IPS DF 4.7 (cell line): Measurements from ENCODE around the gene RGMB.
"Not testable (repeated sequence)": the region's sequence is repeated elsewhere in the genome, so short reads cannot be mapped to it uniquely, and the experiment has no call there.

Experiments
- DNase-seq: peaks from one replicate; pipeline ENCODE4 v3.0.0-alpha.2; 2013; ENCODE audit warnings: low spot score; ENCODE audit errors: extremely low read depth

Gene RGMB, protein sequence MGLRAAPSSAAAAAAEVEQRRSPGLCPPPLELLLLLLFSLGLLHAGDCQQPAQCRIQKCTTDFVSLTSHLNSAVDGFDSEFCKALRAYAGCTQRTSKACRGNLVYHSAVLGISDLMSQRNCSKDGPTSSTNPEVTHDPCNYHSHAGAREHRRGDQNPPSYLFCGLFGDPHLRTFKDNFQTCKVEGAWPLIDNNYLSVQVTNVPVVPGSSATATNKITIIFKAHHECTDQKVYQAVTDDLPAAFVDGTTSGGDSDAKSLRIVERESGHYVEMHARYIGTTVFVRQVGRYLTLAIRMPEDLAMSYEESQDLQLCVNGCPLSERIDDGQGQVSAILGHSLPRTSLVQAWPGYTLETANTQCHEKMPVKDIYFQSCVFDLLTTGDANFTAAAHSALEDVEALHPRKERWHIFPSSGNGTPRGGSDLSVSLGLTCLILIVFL

DNA sequence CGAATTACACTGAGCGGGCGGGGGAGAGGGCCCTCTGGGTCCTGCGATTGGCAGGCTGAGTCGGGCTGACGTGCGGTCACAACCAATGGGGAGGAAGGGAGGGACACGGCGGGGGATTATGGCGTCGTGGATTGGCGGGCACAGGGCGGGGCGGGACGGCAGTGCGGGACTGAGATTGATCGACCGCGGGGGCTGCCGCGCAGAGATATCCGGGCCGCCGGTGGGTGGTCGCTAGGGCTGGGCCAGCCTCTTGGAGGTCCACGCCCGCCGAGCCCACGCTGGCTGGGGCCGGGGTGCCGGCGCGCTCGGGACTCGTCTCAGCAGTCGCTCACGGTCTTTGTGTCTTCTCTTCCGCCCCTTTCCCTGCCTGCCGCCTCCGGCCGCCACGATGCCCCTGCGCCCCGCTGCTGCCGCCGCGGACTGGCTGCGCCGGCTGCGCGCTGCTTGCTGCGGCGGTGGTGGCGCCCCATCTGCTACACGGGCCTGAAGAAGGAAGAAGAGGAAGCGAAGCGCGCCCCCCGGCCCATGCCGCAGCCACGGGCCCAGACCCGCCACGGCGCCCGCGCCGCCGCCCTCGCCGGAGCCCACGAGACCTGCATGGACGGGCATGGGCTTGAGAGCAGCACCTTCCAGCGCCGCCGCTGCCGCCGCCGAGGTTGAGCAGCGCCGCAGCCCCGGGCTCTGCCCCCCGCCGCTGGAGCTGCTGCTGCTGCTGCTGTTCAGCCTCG, at the start of gene RGMB:
TSS of gene RGMB (plus strand) at position 200 of the 728 bp plus-strand sequence. CDS start at position 608, 408 bp downstream.
- no peak for DNase-seq

DNA sequence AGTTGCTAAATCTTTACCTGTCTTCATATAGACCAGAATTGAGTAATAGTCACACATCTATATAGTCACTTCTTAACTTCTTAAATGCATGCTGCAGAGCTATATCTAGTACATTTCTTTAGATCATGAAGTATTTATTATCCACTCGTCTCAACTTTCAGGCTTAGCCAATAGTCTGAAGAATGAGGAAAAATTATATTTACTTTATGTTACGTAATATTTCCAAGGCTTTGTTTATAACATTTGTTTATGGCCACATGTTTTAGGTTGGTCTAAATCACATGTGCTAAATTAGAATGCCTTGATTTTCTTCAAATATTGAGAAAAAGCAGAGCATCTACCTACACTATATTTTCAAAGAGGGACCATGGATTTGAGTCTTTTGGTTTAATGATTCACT, 47.2 kb upstream of the RGMB start:
- no peak for DNase-seq

DNA sequence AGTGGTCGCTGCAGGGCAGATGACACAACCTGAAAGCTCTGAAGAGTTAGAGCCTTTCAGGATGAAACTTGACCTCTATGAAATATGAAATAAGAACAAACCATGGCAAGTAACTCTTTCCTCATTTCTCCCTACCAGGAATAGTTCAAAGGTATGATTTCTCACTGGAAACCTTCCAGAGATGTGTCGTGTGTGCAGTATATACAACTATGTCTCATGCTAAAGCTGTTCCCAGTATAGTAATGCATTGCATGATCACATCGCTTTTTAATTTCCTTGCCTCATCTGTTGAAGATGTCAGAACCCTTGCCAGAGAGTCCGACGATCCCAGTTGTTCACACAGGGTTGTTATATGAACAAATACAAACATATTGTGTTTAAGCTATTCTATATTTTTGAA, 45.8 kb upstream of the RGMB start:
- DNase-seq: no peak

DNA sequence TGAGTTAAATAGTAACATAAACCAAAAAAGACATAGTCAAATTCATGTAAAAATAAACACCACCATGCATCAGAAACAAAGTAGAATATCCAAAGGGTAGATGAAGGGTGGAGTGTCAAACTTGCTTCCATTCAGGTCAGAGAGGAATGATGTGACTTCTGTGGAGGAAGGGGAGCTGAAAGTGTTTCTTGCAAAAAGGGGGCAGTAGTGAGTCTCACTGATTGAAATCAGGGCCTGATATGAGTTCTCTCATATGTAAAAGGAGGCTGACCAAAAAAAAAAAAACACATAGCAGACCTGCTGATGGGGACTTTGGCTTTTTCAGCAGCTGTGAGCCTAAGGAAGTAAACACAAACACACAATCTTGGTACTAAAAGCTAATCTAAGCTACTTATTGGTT, 38.8 kb upstream of the RGMB start:
- DNase-seq: no peak

DNA sequence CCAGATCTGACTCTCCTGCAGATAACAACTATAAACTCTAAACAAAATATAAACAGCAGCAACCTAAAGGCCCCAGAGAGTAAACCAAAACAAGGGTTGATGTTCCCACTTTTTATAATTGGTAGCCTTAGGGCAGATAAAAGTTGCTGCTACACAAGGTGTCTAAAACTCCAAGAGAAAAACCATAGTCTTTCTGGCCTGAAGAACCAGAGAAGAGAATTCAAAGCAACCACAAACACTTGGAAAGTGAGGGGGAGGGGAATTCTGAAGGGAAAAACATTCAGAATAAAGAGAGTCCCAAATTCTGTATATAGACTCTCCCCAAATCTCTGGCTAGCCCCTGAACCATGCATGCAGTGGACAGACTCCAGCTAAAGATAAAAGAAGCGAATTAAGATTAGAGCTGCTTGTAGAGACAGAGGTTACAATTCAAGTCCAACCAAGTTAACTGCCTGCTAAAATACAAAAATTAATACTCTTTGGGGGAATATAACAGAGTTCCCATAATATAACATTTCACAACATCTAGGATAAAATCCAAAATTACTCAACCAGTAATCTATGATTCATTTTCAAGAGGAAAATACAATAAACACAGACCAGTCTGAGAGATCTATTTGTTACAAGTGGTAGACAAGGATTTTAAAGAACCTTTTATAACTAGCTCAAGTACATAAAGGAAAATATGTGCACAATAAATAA, 37.5 kb upstream of the RGMB start:
- DNase-seq: no peak

DNA sequence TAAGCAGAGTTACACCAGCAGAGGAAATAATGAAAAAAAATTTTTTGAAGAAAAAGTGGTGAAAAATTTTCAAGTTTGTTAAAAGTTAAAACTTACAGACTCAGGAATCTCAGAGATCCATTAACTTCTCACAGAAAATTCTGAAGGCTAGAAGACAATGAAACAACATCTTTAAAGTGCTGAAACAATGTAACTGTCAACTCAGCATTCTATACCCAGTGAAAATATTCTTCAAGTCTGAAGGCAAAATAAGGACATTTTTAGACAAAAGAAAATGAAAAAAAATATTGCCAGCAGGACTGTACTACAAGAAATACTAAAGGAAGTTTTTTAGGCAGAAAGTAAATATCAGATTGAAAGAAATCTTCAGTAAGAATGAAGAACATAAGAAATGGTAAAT, 36.7 kb upstream of the RGMB start:
- DNase-seq: no peak

DNA sequence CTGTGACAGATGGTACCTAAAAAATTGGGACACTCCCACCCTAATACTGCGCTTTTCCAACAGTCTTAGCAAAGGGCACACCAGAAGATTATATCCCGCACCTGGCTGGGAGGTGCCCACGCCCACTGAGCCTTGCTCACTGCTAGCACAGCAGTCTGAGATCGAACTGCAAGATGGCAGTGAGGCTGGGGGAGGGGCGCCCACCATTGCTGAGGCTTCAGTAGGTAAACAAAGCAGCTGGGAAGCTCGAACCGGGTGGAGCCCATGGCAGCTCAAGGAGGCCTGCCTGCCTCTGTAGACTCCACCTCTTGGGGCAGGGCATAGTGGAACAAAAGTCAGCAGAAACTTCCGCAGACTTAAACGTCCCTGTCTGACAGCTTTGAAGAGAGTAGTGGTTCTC, 36.0 kb upstream of the RGMB start:
- DNase-seq: not testable (repeated sequence)

DNA sequence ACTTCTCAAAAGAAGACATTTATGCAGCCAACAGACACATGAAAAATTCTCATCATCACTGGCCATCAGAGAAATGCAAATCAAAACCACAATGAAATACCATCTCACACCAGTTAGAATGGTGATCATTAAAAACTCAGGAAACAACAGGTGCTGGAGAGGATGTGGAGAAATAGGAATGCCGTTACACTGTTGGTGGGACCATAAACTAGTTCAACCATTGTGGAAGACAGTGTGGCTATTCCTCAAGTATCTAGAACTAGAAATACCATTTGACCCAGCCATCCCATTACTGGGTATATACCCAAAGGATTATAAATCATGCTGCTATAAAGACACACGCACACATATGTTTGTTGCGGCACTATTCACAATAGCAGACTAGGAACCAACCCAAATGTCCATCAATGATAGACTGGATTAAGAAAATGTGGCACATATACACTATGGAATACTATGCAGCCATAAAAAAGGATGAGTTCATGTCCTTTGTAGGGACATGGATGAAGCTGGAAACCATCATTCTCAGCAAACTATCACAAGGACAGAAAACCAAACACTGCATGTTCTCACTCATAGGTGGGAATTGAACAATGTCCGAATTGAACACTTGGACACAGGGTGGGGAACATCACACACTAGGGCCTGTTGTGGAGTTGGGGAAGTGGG, 34.8 kb upstream of the RGMB start:
- DNase-seq: not testable (repeated sequence)

DNA sequence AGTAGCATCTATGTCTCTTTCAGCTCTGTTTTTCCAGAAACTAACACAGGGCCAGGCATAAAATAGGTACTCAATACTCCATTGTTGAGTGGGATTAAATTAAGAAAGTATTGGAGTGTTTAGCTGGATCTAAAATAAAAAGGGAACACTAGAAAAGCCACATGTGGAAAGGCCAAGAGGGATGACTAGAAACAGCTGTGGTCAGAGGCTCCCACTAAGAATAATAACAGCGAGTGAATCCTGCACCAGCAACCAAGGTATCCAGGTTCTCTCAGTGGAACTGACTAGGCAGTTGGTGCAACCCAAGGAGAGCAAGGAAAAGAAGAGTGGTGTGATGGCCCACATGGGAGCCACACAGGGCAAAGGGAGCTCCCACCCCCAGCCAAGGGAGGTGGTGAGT, 31.5 kb upstream of the RGMB start:
- no peak for DNase-seq

DNA sequence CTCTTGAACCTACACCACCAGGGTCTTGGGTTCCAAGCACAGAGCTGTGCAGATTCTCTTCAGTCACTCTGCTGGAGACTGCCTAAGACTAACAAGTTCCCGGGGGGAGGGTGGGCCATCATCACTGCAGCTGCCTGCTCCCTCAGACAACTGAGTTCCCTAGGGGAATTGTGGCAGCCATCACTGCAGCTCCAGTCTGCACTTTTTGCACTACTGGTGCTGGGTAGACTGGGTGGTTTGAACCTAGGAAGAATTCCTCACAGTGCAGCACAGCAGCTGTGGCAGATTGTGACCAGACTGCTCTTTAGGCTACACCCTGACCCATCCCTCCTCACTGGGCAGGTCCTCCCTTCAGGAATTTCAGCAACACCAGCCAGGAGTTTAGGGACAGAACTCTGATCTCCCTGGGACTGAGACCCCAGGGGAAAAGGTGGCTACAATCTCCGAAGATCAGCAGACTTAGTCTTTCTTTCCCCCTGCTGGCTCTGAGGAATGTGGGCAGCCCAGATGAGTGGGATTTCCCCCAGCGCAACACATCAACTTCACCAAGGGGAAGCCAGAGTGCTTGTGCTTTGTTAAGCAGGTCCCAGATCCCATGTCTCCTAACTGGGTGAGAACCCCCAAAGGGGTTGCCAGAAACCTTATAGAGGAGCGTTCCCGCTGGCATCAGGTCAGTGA, 30.9 kb upstream of the RGMB start:
- DNase-seq: no peak

DNA sequence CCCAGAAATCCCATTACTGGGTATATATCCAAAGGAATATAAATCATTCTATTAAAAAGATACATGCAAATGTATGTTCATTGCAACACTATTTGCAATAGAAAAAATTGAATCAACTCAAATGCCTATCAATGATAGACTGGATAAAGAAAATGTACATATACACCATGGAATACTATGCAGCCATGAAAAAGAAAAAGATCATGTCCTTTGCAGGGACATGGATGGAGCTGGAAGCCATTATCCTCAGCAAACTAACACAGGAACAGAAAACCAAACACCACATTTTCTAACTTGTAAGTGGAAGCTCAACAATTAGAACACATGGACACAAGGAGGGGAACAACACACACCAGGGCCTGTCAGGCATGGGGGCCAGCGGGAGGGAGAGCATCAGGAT, 25.2 kb upstream of the RGMB start:
- DNase-seq: not testable (repeated sequence)

DNA sequence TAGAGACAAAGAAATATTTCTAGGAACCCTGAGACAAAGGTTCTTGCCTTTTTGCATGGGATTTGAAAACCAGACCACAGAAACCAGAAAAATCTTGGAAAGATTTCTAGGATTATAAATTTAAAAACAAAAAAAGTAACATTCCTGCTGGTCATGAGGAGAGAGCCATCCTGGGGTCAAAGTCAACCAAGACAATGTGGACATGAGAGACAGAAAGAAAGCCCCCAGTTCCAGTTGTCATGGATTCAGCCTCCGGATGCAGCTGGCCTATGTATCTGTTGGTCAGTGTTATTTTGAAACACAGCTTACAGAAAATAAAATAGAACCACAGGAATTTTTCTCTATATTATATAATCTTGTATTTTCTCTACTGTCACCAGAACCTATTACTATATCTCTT, 24.4 kb upstream of the RGMB start:
- no peak for DNase-seq

DNA sequence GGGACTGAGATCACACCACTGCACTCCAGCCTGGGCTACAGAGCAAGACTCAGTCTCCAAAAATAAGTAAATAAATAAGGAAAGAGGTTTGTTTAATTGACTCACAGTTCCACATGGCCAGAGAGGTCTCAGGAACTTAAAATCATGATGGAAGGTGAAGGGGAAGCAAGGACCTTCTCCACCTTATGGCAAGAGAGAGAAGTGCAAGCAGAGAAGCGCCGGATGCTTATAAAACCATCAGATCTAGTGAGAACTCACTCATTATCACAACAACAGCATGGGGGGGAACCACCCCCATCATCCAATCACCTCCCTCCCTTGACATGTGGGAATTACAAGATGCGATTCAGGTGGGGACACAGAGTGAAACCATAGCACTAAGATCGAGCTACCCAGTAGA, 22.8 kb upstream of the RGMB start:
- no peak for DNase-seq

DNA sequence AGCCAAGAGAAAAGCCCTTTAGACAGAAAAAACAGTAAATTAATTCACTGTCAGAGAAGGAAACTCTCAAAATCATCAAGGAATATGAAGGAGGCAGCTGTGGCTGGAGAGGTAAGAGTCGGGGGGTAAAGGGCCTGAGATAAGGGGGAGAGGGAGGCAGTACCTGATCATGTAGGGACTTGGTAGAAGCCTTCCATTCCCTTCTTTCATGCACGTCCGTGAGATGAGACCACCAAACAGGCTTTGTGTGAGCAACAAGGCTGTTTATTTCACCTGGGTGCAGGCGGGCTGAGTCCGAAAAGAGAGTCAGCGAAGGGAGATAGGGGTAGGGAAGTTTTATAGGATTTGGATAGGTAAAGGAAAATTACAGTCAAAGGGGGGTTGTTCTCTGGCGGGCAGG, 21.1 kb upstream of the RGMB start:
- not testable (repeated sequence) for DNase-seq

DNA sequence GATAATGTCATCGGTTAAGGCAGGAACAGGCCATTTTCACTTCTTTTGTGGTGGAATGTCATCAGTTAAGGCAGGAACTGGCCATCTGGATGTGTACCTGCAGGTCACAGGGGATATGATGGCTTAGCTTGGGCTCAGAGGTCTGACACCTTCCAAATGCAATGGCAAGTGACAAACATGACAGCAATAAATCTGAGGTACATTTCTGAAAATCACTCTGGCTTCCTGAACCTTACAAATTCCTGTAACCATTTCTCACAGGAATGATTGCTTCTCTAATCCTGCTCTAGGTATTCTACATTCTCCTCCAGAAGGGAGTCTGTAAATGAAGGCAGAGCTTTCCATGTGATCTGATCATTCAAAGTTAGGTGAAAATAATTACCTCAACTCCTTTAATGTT, 20.7 kb upstream of the RGMB start:
- not testable (repeated sequence) for DNase-seq

DNA sequence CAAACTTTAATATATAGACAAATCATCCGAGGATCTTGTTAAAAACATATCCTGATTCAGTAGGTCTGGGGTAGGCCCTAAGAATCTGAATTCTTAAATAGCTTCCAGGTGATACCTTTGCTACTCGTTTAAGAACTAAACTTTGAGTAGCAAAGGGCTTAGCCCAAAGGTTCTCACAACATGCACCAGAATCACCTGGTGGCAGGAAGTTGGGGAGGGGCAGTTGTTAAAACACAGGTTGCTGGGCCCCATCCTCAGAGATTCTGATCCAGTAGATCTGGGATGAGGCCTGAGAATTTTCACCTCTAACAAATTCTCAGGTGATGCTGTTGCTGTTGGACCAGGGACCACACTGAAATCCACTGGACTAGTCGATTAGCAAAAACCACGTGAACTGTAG, 20.0 kb upstream of the RGMB start:
- DNase-seq: no peak

DNA sequence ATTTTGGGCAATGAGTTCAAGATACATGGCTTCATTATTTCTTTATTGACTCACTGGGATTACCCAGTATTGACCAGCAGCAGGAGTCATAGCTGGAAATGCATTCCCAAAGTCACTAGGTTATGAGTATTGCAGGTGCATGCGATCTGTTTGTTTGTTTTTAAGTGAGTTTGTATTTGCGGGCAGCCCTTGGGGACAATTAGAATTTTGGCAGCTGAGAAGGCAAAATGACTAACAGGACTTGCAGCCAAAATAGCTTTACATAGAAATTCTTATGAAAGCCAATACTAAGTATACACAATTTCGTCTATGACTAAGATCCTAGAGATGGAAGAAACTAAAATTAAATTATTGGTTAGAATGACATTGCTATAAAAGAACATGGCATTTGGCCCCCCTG, 18.1 kb upstream of the RGMB start:
- DNase-seq: no peak

DNA sequence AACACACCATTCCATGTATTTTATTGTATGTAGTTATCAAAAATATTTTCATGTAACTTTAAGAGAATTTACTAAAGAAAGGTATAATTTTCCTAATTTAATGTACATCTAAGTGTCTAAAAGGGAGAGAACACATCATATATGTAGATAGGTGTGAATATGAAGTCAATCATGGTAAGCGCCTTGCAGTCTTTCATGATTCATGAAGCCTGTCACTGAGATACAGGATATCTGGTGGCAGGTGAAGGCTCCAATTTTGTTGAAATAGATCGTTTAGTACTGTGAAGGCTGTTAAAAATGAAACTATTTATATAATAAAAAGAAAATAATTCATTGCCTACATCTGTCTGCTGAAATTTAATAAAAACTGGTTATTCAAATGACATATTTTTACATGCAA, 15.5 kb upstream of the RGMB start:
- no peak for DNase-seq

DNA sequence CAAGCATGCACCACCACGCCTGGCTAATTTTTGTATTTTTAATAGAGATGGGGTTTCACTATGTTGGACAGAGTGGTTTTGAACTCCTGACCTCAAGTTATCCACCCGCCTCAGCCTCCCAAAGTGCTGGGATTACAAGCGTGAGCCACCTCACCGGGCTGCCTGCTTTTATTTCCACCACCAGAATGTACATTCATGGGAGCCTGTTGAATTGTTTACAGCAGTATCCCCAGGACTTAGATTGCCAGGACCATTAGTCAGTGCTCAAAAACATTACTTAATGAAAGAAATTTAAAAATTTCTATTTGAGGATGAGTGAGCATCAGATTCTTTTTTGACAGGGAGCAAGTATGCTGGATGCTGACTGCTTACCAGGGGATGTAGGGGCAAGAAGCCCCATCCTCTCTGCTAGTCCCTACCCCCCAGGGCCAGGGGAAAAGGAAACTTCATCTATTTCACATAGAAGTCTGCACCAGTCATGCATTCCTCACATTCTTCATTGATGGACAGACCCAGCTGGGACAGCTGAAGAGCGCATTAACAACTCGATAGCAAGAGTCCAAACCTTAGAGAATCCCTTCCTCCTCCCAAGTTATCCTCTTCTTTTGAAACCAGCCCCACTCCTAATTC, 10.3 kb upstream of the RGMB start:
- no peak for DNase-seq

DNA sequence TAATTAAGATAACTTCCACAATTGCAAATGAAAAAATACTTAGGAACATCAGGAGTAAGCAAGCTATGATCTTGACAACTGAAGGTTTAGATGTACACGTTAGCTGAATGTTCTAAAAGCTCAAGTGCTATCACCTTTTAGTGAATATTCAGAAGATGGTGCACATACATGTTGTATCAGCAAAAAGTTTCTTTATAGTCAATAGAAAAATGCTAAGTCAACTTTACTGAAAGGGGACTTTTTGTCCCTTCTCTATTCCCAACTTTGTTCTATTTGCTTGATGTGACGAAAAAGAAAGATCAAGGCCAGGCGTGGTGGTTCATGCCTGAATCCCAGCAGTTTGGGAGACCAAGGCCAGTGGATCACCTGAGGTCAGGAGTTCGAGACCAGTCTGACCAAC, 7.6 kb upstream of the RGMB start:
- no peak for DNase-seq

DNA sequence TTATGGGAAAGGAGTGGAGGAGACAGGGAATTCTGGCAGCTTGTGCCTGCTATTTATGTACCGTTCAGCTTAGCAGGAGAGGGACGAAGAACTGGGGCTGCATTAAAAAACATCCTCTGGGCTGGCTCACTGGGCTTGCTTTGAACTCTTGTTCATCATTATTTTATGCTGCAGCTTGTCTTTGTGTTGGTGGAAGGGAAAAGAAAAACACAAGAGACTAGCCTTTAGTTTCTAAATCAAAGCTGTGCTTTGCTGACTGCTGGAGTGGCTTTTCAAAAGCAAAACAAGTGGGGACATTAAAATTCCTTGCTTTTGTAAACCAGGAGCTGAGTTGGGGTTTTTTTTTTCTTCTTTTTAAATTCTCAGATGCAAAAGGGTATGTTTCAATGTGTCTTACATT, 5.9 kb upstream of the RGMB start:
- DNase-seq: no peak
